Stimulated activated CD4-positive, alpha-beta T cell treated with anti-CD3 and anti-CD28 coated beads, Interleukin-15, amount 100 ng/mL, for 1 hour (primary cell): ENCODE results near the gene P2RY14.

Source experiments
- DNase-seq, 2 donors: peaks; one replicate each; pipeline ENCODE4 v3.0.0-alpha.2; 2020; ENCODE audit warnings: low read depth in 1 of 2, low spot score in 1 of 2

The P2RY14 gene

GRCh38 chr3:151301787-151302186 lies 23.4 kb upstream of the P2RY14 start:
- no peak for DNase-seq

GRCh38 chr3:151300539-151300938 lies 22.2 kb upstream of the P2RY14 start:
- DNase-seq: no peak

DNA sequence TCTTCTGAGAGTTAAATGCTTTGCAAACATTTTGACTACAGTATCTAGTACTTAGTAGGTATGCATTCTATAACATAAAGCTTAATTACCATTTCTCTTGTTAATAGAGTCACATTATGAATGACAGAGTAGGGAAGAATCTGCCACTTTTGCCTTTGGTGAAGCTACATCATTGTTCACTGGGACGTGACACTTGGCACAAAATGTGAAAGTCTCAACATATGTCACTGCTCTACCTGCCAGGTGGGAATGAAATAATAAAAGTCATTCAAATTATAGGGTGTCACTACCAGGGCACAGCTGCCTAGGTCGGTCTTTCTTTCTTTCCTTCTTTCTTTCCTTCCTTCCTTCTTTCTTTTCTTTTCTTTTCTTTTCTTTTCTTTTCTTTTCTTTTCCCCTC lies 20.7 kb upstream of the P2RY14 start:
- DNase-seq: no peak

- no peak for DNase-seq
Measured at GRCh38 chr3:151297429-151297828, 19.1 kb upstream of the P2RY14 start.

DNA sequence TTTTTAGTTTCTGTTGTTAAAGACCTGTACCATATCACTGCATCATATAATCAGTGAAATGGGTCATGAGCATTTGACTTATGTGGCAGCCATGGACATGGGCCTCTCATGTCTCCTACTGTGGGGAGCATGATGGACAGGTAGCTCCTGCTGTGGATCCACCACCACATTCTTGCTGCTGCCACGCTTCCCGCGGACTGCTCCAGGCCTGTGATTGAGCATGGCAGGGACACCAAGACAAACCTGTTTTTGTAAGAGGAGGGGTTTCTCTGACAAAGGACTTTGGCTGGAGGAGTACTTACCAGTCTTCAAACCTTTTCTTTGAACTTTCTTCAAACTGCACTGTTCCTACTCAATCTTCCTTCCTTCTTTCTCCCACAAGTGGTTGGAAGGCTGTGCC lies 17.9 kb upstream of the P2RY14 start:
- DNase-seq: no peak

- no peak for DNase-seq
Measured at GRCh38 chr3:151293127-151293526, 14.8 kb upstream of the P2RY14 start.

DNA sequence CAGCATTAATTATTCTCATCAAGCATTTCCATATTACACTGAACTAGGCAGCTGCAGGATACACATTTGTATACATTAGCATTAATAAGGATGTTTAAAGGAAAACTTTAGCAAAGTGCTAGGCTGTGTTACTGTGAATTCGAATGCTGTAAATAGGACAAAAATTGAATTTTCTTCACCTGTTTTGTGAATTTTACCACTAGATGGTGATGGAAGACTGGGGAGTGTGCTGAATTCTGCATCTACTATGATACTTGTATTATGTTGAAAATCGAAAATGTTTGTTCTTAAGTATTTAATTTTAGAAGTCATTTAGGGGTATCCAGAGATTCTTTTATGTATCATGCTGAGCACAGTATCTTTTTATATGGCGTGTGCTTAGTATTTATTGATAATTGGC lies 12.3 kb upstream of the P2RY14 start:
- no peak for DNase-seq

- no peak for DNase-seq
Measured at GRCh38 chr3:151289445-151289844, 11.1 kb upstream of the P2RY14 start.

DNA sequence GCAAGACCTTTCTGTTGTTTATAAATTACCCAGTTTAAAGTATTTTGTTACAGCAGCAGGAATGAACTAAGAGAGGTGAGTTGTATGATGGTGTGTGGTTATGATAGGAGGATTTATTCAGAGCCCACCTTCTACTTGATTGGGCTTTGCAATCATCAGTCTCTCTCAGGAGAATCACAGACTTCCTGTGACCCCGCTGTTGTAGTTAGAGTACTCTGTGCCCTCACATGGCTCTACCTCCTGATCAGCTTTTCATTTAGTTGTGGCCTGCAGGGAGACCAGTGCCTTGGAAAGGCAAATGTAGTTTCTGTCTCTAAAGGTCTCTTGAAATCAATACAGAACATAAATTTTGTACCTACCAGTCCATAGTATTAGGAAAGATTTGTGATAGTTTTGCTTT lies 7.6 kb upstream of the P2RY14 start:
- no peak for DNase-seq

DNA sequence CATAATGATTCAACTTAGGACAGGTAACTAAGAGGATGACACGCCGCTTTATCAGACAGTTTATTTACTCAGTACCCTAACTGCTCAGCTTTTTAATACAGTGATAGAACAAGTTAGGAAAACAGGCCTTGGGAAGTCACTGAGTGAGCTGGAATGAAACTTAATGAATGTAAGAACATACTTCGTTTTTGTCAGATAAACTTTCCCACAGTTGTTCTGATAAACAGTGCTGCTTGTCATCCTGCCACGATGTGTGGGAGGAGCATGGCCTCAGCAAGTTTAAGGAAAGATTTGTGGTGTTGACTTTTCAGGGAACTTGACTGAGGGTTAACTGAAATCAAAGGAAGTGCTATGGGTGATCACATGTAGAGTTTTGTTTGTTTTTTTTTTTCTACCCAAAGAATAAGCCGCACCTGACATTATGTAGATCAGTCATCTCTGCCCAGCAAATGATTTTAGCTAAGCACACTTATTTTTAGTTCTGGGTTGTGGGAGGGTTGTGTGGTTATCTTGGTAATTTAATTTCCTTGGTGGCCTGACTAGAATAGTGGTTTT lies 5.6 kb upstream of the P2RY14 start:
- DNase-seq: no peak

DNA sequence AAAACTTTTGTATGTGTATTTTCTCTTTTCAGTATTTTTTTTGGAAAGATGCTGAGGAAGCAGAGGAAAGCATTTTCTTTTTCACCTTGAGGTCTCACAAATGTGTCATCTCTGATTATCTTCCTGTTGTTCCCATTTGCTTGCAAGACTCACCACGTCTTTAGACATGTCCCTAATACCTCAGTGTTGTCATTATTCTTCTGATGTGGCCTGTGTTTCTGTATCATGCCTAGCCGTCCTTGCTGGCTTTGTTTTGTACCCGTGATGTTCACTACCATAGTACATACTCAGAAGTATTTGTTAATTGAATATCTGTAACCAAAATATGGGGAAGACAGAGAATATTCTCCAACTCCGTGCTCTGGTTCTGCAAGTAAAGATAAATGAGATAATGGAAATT lies 5.0 kb upstream of the P2RY14 start:
- DNase-seq: no peak

DNA sequence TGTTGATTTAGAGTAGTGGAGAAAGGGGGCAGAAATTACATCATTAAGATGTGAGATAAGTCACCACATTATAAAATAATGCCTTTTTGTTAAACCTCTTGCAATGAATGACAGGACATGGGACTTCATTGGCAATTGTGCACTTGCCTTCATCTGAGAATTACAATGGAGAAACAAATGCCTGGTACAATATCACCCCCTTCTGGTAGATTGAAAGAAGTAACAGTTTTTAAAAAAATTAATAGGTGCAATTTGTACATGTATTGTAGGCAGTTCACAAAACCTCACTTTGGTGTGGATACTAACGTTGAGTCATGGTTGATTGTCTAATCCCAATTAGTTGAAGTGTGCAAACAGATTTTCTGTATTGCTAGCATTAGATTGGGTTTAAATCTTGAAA lies 4.6 kb upstream of the P2RY14 start:
- no peak for DNase-seq

- DNase-seq: no peak
Measured at GRCh38 chr3:151281671-151282324, 3.5 kb upstream of the P2RY14 start.

DNA sequence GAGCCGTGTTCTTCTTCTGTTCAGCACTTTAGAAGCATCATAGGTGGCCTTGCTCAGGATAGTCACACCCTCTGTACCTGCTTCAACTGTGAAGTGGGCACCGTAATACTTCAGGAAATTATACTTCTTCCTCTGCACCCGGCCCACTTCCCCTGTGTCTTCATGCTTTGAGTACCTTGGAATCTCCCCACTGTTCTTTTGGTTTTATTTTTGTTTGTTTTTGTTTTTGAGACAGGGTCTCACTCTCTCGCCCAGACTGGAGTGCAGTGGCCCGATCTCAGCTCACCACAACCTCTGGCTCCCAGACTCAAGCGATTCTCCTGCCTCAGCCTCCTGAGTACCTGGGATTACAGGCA lies 1.7 kb downstream of the P2RY14 start:
- DNase-seq: no peak

DNA sequence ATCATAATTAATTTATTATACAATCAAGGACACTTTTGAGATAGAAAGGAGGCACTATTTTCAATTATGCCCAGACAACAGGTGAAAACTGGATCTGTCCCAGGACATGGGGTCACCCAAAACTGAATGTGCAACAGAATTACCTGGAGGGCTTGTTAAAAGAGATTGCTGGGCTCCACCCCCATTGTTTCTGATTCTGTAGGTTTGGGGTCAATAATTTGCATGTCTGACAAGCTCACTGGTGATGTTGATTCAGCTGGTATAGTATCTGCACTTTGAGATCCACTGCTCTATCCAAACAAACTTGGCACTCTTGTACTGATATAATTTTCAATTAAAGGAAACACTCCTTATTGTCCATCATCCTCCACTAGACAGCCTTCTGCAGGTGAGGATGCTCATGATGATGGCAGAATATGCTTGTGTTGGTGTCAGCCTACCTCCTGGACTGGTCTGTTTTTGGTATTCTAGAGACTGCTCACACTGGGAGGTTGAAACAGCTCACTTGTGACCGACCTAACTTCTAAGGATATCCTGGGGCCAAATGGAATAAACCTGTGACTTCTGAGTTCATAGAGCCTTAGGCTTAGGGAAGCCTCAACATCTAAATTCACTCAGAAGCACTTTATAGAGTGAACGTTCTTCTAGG lies 2.2 kb downstream of the P2RY14 start:
- no peak for DNase-seq

DNA sequence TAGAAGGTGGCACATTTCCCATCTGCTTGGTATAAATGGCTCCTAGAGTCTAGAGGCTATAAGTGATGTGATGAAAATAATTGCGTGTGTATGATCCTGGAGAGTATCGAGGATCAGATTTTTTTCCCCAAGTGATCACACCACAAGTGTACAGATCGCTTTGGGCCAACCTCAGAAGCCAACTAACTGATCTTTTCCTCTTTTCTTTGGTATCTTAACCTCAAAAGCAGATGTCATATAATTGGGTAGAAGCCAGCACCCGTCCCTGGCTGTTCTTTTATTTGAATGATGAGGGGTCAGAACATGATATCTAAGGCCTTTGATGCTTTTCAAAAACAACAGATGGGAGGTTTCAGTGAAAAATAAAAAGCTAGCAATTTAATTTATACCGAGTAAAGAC lies 3.3 kb downstream of the P2RY14 start:
- no peak for DNase-seq

DNA sequence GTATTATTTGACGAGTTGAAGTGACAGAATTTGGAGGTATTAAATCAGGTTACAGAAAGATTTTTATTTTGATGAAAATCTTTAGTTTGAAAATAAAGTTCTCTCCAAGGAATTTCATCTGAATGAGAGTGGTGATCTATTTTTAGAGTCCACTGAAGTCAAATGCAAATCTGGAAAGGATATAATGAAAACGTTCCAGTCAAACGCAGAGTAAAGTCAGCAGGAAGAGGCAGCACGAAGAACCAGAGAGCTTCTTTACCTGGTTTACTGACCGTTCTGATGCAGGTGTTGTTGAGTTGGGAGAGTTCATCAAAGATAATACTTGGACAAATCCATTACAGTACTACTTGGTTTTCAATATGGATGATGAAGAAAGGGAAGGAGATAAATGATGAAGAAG lies 8.7 kb downstream of the P2RY14 start:
- DNase-seq: no peak

- DNase-seq: no peak
Measured at GRCh38 chr3:151268267-151269235, 9.8 kb downstream of the P2RY14 start.

DNA sequence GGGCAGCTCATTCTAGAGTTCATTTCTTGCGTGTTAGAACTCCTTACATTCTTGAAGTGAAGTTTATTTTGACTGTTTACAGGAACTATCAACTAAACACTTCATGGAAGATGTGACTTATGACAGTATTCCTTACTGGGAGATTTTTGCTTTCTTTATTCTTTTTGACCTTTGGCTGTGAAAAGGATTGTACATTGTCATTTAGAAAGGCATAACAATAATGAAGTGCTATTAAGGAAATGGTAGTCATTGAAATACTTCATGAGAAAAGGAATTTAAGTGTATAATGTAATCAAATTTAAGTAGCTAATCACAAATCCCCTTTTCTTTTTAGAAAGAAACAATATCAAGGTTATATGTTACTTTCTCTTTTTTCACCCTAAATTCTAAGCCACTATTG lies 11.3 kb downstream of the P2RY14 start:
- DNase-seq: no peak

- no peak for DNase-seq
Measured at GRCh38 chr3:151265866-151266265, 12.5 kb downstream of the P2RY14 start.

DNA sequence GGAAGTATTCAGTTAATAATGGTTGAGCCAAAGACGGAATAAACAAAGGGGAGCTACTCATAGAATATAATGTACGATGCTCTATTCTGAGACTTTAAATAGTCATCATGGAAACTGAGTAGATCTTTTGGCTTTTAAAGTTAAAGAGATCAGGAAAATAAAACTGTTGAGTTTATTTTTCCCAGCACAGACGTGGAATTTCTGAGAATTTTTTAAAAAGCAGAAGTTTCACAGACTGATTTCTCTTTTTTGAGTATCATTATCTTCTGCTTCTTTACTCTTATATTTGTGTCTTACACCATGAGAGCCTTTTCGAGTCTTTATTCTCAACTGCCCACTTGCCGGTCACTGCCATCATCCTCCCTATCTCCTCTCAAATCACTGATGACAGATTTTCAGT lies 13.2 kb downstream of the P2RY14 start:
- no peak for DNase-seq

DNA sequence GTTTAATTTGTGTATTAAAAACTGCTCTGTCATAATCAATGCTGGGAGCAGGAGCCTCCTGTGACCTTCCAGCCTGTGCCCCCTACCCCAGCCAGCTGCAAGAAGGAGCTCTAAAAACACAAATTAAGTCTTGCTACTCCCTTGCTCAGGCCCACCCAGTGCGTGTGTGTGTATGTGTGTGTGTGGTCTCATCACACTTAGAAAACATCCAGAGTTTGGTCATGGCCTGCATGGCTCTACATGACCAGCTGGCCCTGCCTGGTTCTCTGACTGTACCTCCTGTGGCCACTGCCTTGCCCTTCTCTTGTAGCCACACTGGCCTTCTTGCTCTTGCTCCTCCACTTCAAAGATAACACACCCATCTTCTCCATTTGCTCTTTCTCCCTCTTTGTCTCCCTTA lies 13.7 kb downstream of the P2RY14 start:
- no peak for DNase-seq
